B cell (primary cell): ENCODE measurements around the gene ZMIZ1.

ENCODE experiments used
- CTCF ChIP-seq: fragments of 200-600 bp; IDR thresholded peaks from one replicate; pipeline ENCODE4 v1.8.0; 2022; ENCODE audit warnings: antibody characterized with exemption, mild to moderate bottlenecking
- EZH2 ChIP-seq: IDR thresholded peaks from 2 replicates; pipeline ENCODE4 v1.6.1; 2012; ENCODE audit warnings: borderline replicate concordance, low read depth, mild to moderate bottlenecking, moderate library complexity, low read length; ENCODE audit not compliant: insufficient read depth, poor library complexity, severe bottlenecking

- TF ChIP-seq CTCF (no peak), EZH2 (no peak)
Observed at GRCh38 chr10:79179957-79180309, 111.2 kb downstream of the ZMIZ1 start.
